Measurements from ENCODE around the gene XYLT2.

Gene XYLT2

DNA sequence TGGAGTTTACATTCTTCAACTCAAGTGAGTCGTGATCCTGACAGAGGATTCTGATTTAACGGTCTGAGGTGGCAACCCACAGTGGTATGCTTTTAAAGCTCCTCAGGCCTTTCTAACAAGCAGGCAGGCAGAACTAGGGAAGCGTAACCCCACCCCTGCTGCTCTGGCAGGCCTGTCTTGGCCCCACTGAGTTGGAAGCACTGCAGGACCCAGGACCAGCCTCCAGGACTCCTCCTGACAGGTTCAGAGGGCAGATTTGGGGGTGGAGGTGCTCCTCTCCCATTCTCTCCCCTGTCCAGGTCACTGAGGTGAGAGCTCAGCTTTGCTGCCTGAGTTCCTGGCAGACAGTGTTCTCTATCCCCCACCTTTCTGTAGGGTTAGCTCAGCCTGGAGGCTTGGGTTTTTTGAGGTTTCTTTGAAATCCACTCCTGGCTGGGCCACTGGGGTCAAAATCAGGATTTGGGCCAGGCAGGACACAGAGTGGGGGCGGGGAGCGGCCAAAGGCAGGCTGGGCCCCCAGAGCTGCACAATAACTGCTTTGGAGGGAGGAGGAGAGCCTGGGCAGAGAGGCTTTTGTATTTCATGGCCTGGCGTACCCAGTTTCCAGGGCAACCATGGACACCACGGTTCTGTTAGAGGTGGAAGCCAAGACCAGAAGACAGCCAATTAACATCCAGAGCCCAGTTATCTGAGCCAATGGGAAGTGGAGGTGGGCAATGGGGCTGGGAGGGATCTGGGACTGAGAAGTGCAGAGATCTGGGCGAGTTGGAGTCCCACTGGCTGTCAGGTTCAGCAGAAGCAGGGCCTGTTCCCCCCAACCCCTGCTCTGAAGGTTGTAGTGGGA, 17.5 kb downstream of the XYLT2 start:
- DNase-seq (ENCODE audit: low read depth in 3 of 3, low spot score in 1 of 3): no peak

DNA sequence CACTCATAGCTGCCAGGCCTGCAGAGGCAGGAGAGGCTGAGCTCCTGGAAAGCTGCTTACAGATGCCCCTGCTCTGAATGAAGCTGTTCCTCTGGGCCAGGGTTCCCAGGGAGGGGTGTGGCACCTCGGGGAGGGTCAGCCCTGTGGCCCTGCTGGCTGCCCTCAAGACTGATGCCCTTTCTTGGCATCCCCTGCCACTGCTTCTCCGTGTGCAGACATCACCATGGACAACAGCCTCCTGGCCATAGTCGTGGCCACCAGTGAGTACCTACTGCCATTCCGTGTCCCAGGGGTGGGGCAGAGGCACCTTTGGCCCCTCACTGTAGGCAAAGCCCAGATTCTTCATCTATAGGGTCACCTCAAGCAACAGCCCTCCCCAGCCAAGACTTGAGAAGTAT, 18.1 kb downstream of the XYLT2 start:
- DNase-seq (ENCODE audit: low read depth in 3 of 3, low spot score in 1 of 3): no peak

DNA sequence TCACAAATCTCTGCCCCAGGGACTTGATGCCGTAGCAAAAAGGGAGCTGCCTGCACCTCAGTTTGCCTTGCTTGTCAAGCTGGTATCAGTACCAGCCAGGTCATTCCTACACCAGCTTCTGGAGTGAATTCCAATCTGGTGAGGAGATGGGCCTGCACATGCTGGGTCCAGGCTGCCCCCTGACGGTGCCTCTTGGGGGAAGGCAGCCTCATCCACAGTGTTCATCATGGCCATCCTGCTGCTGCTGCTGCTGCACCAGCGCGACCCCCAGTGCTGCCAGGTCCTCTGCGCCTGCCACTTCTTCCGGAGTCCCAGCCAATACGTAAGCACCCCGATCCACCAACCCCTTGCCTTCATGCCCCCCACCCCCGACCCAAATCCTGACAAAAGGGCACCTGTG, 18.8 kb downstream of the XYLT2 start:
- no peak for DNase-seq (ENCODE audit: low read depth in 3 of 3, low spot score in 1 of 3)

DNA sequence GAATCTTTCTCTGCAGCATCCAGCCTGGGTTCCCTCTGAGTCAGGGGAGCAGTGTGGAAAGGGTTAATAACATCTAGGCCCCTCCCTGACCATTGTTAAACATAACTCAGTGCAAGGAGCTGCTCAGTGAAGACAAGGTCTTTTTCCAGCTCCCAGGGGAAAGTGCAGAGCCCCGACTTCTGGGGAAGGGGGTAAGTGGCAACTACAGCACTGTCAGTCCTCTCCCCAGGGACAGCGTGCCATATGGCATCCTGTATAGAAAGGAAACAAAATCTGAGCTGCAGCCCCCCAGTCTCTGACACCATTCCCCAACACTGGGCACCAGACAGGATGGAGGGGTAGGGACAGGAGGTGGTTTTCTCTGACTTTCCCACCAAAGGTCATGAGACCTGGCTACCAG, 19.2 kb downstream of the XYLT2 start:
- no peak for DNase-seq (ENCODE audit: low read depth in 3 of 3, low spot score in 1 of 3)

DNA sequence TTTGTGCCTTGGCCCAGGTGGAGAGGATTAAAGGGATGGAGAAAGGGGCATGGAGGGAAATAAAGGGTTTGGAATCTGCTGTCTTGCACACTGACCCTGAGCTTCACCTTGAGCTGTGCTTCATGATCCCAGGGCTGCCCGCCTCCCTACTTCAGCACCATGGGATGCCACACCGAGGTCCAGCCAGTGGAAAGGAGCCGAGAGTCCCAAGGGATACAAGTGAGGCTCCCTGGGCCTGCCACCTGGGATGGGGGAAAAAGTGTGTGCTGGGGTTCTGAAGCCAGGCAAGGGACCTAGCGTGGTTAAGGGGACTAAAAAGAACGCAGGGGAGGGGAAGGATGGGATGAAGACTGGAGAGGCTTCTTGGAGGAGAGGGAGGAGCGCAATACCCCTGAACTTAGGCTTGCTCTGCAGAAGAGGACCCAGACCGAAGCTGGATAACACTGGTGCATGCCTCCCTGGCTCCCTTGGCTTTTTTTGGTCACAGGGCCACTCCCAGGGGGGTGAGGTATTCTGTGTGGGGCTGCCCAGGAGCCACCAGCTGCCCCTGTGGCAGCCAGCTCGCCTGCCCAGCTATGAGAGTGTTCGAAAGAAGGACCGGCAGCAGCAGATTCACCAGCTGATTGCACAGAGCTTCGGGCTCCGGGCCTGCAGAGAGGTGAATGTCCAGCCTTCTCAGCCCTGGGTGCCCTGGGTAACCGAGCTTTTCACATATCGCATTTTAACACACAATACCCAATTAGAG, 19.9 kb downstream of the XYLT2 start:
- DNase-seq (ENCODE audit: low read depth in 3 of 3, low spot score in 1 of 3): no peak

DNA sequence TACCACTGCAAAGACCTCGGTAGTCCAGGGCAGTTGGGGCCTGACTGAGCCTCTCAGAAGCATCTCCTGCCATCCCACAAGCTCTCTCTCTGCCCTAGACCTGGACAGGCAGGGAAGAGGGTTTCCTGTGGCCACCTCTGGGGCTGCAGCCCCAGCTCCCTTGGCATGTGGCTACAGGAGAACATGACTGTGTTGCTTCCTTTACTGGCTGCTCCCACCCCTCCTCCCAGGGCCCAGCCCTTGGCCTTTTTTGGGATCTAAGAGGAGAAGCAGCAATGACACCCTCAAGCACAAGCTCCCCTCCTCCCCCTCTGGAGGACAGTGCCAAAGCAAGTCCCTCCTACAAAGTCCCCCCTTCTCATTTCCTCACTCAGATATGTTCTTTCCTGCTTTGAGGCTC, 21.5 kb downstream of the XYLT2 start:
- no peak for DNase-seq (ENCODE audit: low read depth in 3 of 3, low spot score in 1 of 3)

DNA sequence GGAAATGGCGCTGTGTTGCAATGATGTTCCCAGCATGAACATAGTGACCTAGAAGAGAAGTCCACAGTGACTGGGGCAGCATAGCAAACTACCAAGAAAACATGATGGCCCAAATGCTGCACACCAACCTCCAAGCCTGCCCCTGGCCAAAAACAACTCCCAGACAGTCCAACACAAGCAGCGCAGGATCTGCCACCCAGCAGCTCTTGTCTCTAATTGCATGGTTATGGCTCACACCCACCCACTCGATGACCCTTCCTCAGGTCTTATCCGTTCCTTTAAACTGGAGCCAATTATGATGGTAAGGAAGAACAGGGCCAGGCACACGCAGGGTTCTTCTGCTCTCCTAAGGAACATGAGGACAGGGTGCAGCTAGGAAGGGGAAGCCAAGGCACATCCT, 24.1 kb downstream of the XYLT2 start:
- no peak for DNase-seq (ENCODE audit: low read depth in 3 of 3, low spot score in 1 of 3)

DNA sequence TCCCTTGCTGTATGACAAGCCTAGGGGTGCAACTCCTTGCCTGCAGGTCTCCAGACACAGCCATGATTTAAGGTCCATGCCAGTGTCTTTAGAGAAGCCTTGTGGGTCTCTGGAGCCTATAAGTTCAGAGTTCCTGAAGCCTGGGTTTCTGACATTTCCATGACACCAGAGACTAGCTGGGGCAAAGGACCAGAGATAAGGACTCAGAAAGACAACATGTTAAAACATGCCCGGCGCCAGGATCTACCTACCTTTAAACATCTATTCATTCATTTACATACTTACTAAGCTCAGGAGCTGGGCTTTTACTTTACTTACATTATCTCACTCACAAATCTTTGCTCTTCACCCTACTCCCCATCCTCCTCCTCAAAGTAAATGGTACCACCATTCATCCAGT, 25.6 kb downstream of the XYLT2 start:
- no peak for DNase-seq (ENCODE audit: low read depth in 3 of 3, low spot score in 1 of 3)

DNA sequence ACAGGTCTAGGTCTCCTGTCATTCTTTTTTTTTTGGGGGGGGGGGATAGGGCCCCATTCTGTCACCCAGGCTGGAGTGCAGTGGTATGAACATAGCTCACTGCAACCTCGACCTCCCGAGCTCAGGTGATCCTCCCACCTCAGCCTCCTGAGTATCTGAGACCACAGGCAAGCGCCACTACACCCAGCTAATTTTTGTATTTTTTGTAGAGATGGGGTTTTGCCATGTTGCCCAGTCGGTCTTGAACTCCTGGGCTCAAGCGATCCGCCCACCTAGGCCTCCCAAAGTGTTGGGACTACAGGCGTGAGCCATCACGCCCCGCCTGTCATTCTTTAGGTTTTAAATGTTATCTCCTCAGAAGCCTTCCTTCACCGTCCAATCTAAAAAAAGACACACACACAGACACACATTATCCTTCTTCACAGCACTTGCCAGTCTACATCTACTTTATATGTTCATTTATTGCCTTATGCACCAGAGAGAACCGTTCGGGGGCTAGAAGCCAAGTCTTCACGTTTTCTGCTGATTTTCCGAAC, 26.4 kb downstream of the XYLT2 start:
- DNase-seq (ENCODE audit: low read depth in 3 of 3, low spot score in 1 of 3): no peak

DNA sequence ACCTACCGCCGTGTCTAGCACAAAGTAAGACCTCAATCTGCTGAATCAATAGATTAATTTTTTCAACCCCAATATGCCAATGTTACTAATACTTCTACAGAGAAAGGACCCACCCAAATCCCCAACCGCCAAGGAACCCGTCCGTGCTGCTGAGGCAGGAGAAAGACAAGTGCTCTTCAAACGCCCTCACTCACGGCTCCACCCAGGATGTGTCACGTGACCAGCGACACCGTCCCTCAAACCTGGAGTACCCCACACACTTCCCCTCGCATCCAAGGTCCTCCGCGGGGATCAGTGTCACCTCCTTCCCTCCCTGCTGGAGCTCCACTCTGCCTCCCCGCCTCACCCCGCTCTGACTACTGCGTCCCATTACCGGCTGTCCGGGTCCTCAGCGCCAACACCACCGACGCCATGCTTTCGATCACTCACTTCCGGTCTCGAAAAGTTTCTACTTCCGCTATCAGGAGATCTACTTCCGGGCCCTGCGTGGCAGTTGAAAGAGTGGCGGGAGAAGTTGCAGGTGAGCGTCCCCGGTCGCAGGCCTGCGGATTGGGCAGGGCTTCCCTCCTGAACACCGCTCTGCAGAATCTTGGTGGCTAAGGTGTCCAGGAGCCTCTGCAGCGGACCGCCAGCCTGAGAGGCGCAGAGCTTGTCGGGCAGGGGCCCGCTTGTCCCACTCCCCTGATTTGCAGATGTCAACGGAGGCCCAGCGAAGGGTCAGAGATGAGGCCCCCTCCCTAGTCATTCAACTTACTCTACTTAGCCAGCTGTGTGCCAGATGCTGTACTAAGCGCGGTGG, 27.0 kb downstream of the XYLT2 start, which contains the start of the genes EME1 and MRPL27:
TSS of gene EME1 (plus strand) at position 472 of the 799 bp plus-strand sequence. CDS start 1,980 bp downstream, outside the sequence.
TSS of gene MRPL27 (minus strand) at position 427 of the 799 bp plus-strand sequence. CDS start at position 413, 14 bp downstream.
- DNase-seq (ENCODE audit: low read depth in 3 of 3, low spot score in 1 of 3): peak; percentile 55 to 71 (median 60)

DNA sequence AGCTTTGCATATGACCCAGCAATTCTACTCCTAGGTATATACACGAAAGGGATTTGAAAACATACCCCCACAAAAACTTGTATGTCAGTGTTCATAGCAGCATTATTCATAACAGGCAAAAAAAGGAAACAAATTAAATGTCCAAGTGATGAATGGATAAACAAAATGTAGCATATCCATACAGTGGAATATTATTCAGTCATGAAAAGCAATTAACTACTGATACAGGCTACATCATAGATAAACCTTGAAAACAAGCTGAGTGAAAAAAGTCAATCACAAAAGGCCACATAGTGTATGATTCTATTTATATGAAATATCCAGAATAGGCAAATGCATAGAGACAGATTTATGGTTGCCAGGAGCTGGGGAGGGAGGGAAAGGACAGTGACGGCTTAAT, 27.8 kb downstream of the XYLT2 start:
- DNase-seq (ENCODE audit: low read depth in 3 of 3, low spot score in 1 of 3): no peak

DNA sequence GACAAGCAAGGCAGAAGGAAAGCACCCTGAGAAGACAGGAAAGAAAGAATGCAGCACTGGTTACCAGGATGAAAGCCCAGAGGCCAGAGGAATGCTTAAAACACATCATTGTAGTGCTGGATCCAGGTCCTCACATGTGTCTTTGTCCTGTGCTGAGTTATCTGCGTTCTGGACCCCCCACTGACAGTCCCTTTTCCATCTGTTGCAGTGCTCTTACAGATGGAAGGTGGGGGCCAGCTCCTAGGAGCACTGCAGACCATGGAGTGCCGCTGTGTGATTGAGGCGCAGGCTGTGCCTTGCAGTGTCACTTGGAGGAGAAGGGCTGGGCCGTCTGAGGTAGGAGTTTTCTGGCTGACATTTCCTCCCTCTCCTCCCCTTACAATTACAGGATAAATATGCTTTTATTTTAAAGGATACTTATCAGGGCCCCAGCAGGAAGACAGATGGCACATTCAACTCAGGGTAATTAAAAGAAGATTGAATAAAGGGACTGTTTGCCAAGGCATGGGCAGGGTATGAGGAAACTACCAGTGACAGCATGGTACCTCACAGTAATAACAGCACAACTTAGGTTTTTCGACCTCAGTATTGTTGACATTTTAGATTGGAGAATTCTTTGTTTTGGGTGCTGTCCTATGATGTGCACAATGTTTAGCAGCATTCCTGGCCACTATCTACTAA, 30.1 kb downstream of the XYLT2 start:
- DNase-seq (ENCODE audit: low read depth in 3 of 3, low spot score in 1 of 3): no peak

DNA sequence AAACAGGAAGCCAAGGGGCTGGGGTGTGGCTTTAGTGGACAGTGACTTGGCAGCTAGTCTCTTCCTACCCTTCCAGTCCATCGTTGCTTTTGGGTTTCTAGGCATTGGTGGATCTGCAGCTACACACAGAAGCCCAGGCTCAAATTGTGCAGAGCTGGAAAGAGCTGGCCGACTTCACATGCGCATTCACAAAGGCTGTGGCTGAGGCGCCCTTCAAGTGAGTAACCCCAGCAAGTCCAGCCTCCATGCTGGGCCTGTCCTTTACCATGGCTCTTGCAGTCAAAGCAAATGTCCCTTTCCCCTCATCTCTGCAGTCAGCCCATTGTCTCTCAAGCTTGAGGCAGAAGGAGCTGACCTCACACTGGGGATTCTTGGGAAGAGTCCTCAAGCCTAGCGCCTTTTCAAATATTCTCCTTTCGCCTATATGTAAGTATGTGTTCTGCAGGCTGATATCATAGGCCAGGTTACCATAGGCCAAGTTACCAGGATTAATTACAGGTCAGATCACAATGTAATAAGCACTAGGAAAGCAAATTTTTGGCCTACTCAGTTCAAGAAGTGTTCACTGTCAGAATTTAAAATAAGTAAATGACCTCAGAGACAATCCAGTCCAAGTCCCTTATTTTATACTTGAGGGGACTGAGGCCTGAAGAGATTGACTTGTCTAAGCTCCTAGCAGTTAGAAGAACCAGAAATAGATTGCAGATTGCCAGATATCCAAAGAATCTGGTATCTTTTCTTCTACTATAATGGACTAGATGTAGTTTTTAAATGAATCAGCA, 33.6 kb downstream of the XYLT2 start:
- DNase-seq (ENCODE audit: low read depth in 3 of 3, low spot score in 1 of 3): no peak

DNA sequence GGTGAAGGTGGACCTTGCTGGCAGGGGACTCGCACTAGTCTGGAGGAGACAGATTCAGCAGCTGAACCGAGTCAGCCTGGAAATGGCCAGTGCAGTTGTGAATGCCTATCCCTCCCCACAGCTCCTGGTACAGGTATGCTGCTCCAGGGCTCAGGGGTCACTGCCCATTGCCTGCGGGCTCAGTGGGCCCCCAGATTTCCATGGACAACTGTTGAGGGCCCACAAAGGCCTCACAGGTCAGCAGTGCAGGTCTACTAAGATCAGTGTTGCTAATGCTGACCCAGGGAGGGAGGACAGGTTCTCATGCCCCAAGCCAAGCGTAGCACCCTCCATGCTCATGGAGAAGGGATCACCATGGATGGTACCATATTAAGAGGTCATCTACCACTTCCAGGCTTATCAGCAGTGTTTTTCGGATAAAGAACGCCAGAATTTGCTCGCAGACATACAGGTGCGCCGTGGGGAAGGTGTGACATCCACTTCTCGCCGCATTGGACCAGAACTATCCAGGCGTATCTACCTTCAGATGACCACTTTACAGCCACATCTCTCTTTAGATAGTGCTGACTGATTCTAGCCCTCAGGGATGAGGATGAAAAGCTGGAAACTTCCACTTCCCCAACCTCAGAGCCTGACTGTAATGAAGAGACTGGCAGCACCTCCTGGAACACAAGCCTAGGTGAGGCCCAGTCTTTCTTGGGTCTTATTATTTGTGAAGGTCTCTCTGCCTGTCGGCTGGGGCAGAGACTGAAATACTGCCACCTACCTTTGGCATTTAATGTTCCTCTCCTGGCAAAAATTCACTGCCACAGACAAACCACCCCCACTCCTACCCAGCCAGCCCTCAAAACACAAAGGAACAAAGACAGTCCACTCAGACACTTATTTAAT, 34.7 kb downstream of the XYLT2 start:
- DNase-seq (ENCODE audit: low read depth in 3 of 3, low spot score in 1 of 3): no peak

DNA sequence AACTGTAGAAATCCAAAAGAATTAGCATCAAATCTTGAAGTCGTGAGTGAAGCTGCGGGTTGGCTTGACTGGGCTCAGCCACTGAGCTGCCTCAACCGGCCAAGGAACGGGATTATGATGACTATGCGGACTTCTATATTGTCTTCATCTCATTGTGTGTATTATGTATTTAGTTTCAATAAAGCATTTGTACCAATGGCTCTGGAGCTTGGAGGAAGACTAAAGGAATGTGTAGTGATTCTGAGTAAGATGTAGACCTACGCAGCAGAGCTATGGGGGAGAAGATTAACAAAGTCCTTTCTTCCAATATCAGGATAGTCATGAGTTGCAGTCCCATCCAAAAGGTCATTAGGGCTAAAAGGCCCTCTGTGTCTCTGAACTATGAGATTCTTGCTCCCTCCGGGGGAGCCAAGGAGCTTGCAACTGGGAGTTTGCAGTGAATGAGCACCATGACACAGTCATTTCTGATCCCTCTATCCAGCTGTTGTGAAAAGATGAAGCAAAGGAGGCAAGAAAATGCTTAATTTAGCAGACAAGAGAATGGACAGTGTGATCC, 35.4 kb downstream of the XYLT2 start:
- DNase-seq (ENCODE audit: low read depth in 3 of 3, low spot score in 1 of 3): no peak

DNA sequence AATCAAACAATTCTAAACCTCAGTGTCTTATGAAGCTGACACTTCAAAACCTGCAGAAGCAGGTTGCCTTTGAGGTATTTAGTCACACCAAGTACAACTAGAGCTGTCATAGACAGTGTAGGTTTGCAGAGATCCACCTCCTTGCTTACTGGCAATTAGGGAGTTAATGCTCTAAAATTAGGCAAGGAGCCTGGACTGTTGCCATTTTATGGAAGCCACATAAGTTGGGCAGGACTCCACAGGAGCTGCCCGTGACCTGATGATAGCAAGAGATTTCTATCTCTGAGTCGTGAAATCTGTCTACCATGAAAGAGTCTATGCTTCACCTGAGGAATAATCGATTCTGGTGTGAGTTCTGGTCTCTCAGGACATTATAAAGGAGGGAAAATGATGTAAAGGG, 36.0 kb downstream of the XYLT2 start:
- no peak for DNase-seq (ENCODE audit: low read depth in 3 of 3, low spot score in 1 of 3)

DNA sequence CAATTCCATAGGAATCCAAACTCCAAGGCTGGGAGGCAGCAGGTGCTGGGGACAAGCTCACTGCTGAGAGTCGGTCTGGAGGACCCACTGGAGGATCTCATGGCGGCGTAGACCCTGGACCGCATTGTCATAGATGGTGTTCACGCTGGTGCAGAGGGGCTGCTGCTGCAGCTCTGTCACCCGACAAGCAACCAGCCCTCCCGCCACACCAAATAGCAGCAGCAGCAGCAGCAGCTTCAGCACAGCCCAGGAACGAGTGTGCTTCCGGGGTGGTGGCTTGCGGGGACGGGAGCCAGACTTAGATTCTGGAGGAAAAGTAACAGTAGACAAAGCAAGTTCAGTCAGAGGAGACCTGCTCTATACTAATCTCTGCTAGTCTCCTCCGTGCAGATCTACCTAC, 37.0 kb downstream of the XYLT2 start:
- DNase-seq (ENCODE audit: low read depth in 3 of 3, low spot score in 1 of 3): no peak

DNA sequence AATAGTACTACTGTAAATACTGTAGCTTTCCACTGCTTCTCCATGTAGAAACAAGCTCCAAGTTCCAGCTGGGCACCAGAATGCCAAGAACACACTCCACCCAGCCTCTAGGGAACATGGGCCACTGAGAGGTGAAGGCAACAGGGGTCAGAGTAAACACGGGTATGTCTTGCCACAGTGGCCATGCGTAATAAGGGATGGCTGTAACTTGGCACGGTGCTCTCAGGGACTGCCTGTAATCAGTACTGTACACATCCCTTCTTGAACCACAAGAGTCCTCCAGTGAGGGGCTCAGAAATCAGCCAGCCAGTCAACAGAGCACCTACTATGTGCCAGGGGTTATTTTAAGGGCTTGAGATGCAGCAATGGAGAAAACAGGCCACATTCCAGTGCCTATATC, 40.6 kb downstream of the XYLT2 start:
- no peak for DNase-seq (ENCODE audit: low read depth in 3 of 3, low spot score in 1 of 3)

DNA sequence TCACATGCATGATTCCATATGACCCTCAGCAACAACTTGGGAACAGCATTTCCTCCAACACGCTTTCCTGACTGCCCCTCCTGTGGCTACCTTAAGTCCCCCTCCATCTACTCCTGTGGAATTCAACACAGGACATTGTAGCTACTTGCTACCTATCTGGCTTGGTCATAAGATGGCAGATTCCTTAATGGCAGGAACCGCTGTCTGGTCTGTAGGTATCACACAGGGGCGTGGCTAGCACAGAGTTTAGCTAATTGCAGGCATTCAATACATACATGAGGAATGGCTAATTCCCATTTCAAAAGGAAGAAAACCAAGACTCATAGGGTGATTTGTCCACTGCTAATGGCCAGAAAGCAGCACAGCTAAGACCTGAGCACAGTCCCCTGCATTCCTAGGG, 42.8 kb downstream of the XYLT2 start:
- no peak for DNase-seq (ENCODE audit: low read depth in 3 of 3, low spot score in 1 of 3)

Data from stimulated activated CD4-positive, alpha-beta T cell treated with anti-CD3 and anti-CD28 coated beads, TNF-alpha, amount 100 ng/mL, for 1 hour (primary cell).